CD14-positive monocyte (primary cell): ENCODE measurements around the gene RFXANK. TPM values are rescaled to one million over a fixed set of nuclear protein-coding genes. Genes with fewer than 3 reads are reported as not detected.

ENCODE experiments used
- DNase-seq, 3 donors: peaks; one replicate each; pipeline ENCODE4 v3.0.0-alpha.2; 2011 to 2022
- H2AFZ ChIP-seq: 2 replicates; pipeline ENCODE4 v1.6.0; 2012; ENCODE audit warnings: mild to moderate bottlenecking, low read depth, low read length, inconsistent platforms; ENCODE audit not compliant: insufficient read depth, poor library complexity, severe bottlenecking
- H3K27ac ChIP-seq, 2 donors: 1 replicate in 1 of 2; 2 replicates in 1 of 2; pipeline ENCODE4 v1.5.1; 2012 to 2013; ENCODE audit warnings: low read length in 2 of 2, control low read depth in 1 of 2, inconsistent platforms in 1 of 2, low read depth in 1 of 2, mild to moderate bottlenecking in 1 of 2
- H3K27me3 ChIP-seq, 2 donors: one replicate each; pipeline versions ENCODE4 v1.6.0 to v1.6.1; 2011 to 2013; ENCODE audit warnings: low read length in 2 of 2; ENCODE audit not compliant: control insufficient read depth in 2 of 2, insufficient read depth in 2 of 2
- H3K36me3 ChIP-seq, 2 donors: replicated peaks in 1 of 2; 1 replicate in 1 of 2; 2 replicates in 1 of 2; pipeline versions ENCODE4 v1.5.1 to v1.6.1; 2012 to 2013; ENCODE audit warnings: low read length in 2 of 2, control low read depth in 1 of 2, inconsistent platforms in 1 of 2, mild to moderate bottlenecking in 1 of 2; ENCODE audit not compliant: insufficient read depth in 2 of 2, control insufficient read depth in 1 of 2
- H3K4me1 ChIP-seq, 2 donors: 1 replicate in 1 of 2; 2 replicates in 1 of 2; pipeline versions ENCODE4 v1.5.1 to v1.6.1; 2012 to 2013; ENCODE audit warnings: low read length in 2 of 2, control low read depth in 1 of 2, inconsistent platforms in 1 of 2, mild to moderate bottlenecking in 1 of 2, moderate library complexity in 1 of 2; ENCODE audit not compliant: insufficient read depth in 2 of 2, control insufficient read depth in 1 of 2
- H3K4me2 ChIP-seq: replicated peaks from 2 replicates; pipeline ENCODE3; 2012; ENCODE audit warnings: low read length, moderate library complexity, mild to moderate bottlenecking; ENCODE audit not compliant: poor library complexity, severe bottlenecking; ENCODE audit errors: extremely low read depth
- H3K4me3 ChIP-seq, 3 experiments: fragments of 200-600 bp in 1 of 3; sonication (generic) in 1 of 3; replicated peaks in 1 of 3; 1 replicate in 2 of 3; 2 replicates in 1 of 3; pipeline ENCODE4 v1.5.1; 2011 to 2013; ENCODE audit warnings: low read length in 3 of 3, mild to moderate bottlenecking in 3 of 3, control low read depth in 2 of 3, low read depth in 2 of 3, inconsistent platforms in 1 of 3, moderate library complexity in 1 of 3
- H3K79me2 ChIP-seq: 2 replicates; pipeline ENCODE4 v1.6.0; 2012; ENCODE audit warnings: mild to moderate bottlenecking, control low read depth, inconsistent platforms, low read length, moderate library complexity; ENCODE audit not compliant: insufficient read depth
- H3K9ac ChIP-seq: 2 replicates; pipeline ENCODE4 v1.6.0; 2017; ENCODE audit warnings: low read length, mild to moderate bottlenecking; ENCODE audit not compliant: insufficient read depth, poor library complexity, severe bottlenecking
- H3K9me3 ChIP-seq, 2 donors: replicated peaks in 1 of 2; 1 replicate in 1 of 2; 2 replicates in 1 of 2; pipeline versions ENCODE4 v1.5.1 to v1.6.1; 2012 to 2013; ENCODE audit warnings: low read length in 2 of 2, control low read depth in 1 of 2; ENCODE audit not compliant: control insufficient read depth in 1 of 2, insufficient read depth in 1 of 2
- H4K20me1 ChIP-seq: 2 replicates; pipeline ENCODE4 v1.6.0; 2012; ENCODE audit warnings: mild to moderate bottlenecking, low read length, control low read depth, moderate library complexity; ENCODE audit not compliant: insufficient read depth
- H3K27ac Mint-ChIP-seq, 7 donors: one replicate each; pipeline ENCODE4 v1.8.0; 2020; ENCODE audit warnings: mild to moderate bottlenecking in 7 of 7, mixed read lengths in 7 of 7, moderate library complexity in 6 of 7, inconsistent platforms in 2 of 7
- H3K27me3 Mint-ChIP-seq, 3 donors: one replicate each; pipeline ENCODE4 v1.8.0; 2021 to 2022; ENCODE audit warnings: low read depth in 3 of 3, mild to moderate bottlenecking in 3 of 3, mixed read lengths in 3 of 3, moderate library complexity in 3 of 3, inconsistent platforms in 1 of 3
- H3K36me3 Mint-ChIP-seq, 2 donors: one replicate each; pipeline ENCODE4 v1.8.0; 2020; ENCODE audit warnings: mixed read lengths in 2 of 2, inconsistent platforms in 1 of 2, mild to moderate bottlenecking in 1 of 2
- H3K4me1 Mint-ChIP-seq: one replicate; pipeline ENCODE4 v1.8.0; 2020; ENCODE audit warnings: mild to moderate bottlenecking, mixed read lengths
- H3K4me3 Mint-ChIP-seq, 2 donors: one replicate each; pipeline ENCODE4 v1.8.0; 2020; ENCODE audit warnings: mild to moderate bottlenecking in 2 of 2, mixed read lengths in 2 of 2, moderate library complexity in 1 of 2
- H3K9me3 Mint-ChIP-seq, 7 donors: one replicate each; pipeline ENCODE4 v1.8.0; 2020 to 2022; ENCODE audit warnings: mixed read lengths in 7 of 7, mild to moderate bottlenecking in 6 of 7, moderate library complexity in 6 of 7, inconsistent platforms in 2 of 7
- CTCF ChIP-seq: fragments of 200-600 bp; IDR thresholded peaks from one replicate; pipeline ENCODE4 v1.8.0; 2022; ENCODE audit warnings: antibody characterized with exemption, mild to moderate bottlenecking
- WGBS: methylation state at CpG from one replicate; pipeline ENCODE4 v1.1.5; 2013; ENCODE audit warnings: missing lambda C conversion rate; ENCODE audit not compliant: insufficient coverage; 5-methylcytosine and 5-hydroxymethylcytosine counted together
- intact Hi-C, 2 donors: fragments of 100-400 bp; cut with micrococcal nuclease; formaldehyde crosslinking; loops; one replicate each; pipeline versions ENCODE4 v1.15.0 to v1.15.1; 2023
- polyA plus RNA-seq, 3 donors: library from polyadenylated mRNA; depleted of rRNA in 1 of 3; unstranded in 2 of 3; stranded (reverse) in 1 of 3; fragments of 300-500 nt in 2 of 3; fragments of >200 nt in 1 of 3; fragmentation: Illumina TruSeq in 2 of 3; gene quantifications; 1 replicate in 2 of 3; 2 replicates in 1 of 3; pipeline ENCODE4 v1.2.3, GENCODE V29; 2012 to 2021

Gene RFXANK
- polyA plus RNA-seq, 3 donors: 62.2 to 98.2 (median 66.6) TPM

GRCh38 chr19:19176950-19177349, 15.1 kb upstream of the RFXANK start:
- WGBS: 93% methylated on average over 3 of the region's 8 CpGs
- H3K4me3 ChIP-seq: no peak overlapping the region
- no peak for TF ChIP-seq CTCF
- H3K27ac Mint-ChIP-seq: no peak overlapping the region
- no peak overlapping the region for H3K27ac ChIP-seq
- no peaks in the 10 kb centered on the region for H3K9me3 ChIP-seq
- no peaks in the 10 kb centered on the region for H3K27me3 ChIP-seq
- no peak overlapping the region for H3K4me3 Mint-ChIP-seq
- no peaks in the 10 kb centered on the region for H3K79me2 ChIP-seq
- no peak overlapping the region for H3K9ac ChIP-seq
- intact Hi-C loops: no loop called here
- peaks cover 6% of the 10 kb centered on the region for H3K4me1 Mint-ChIP-seq
- H3K36me3 Mint-ChIP-seq: peaks cover 36 to 67% of the 10 kb centered on the region in 2 donors
- peaks cover 4 to 5% of the 10 kb centered on the region in 2 donors for H3K4me1 ChIP-seq
- no peak overlapping the region for H3K4me2 ChIP-seq
- H3K36me3 ChIP-seq: peaks cover 37 to 62% of the 10 kb centered on the region in 2 donors
- DNase-seq: no peak
- H3K27me3 Mint-ChIP-seq: no peaks in the 10 kb centered on the region
- H3K9me3 Mint-ChIP-seq: peaks cover 0 to 3% (median 0%) of the 10 kb centered on the region in 7 donors
- peaks cover 19% of the 10 kb centered on the region for H4K20me1 ChIP-seq
- H2AFZ ChIP-seq: no peak overlapping the region

DNA sequence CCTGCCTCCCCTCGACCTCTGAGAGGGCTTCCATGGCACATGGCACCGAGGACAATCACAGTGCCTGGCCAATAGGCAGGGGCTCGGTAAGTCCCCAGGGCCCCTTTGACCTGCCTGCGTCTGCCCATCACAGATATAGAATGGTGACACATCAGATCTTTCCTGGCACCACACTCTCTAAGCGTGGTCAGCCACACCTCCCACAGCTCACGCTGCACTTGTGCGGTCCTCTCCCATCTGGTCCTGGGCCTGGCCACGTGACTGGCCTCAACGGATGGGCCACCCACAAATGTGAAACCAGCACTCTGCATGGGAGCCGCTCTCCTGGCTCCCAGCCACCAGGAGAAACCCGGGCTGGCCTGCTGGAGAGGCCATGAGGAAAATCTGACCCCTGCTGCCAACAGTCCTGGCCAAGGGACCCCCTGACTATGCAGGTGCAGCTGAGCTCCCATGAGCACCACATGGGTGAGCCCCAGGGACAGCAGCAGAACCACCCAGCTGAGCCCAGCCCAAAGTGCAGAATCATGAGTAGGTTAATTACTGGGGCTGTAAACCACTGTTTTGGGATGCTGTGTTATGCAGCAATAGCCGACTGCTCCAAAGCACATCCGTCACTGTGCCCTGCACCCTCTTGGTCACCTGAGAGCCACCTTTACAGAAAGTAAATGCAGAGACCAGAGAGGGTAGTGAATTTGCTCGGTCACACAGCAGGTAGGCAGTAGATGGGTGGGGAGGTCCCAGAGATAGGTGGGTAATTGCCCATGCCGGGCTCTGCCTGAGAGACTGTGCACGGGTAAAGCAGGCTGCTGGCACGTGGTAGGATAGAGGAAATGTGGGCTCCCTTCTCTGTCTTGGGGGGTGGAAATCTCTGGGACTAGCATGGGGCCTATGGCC, 12.3 kb upstream of the RFXANK start:
- no peak for TF ChIP-seq CTCF
- H3K4me3 Mint-ChIP-seq: no peak overlapping the region
- no peak for DNase-seq
- Histone ChIP-seq H3K4me2 (no peak overlapping the region), H3K9ac (no peak overlapping the region), H3K27me3 (no peaks in the 10 kb centered on the region), H3K9me3 (no peaks in the 10 kb centered on the region), H3K36me3 (peaks cover 50 to 76% of the 10 kb centered on the region in 2 donors), H3K79me2 (peaks cover 1% of the 10 kb centered on the region), H3K4me1 (no peaks in the 10 kb centered on the region), H4K20me1 (peaks cover 16% of the 10 kb centered on the region), H3K27ac (no peak overlapping the region), H2AFZ (no peak overlapping the region), H3K4me3 (no peak overlapping the region)
- WGBS: 91% methylated on average over 15 of the region's 17 CpGs
- intact Hi-C loops: no loop called here
- H3K27ac Mint-ChIP-seq: peak overlapping the region in 1 of 7 donors; percentile 2
- H3K9me3 Mint-ChIP-seq: peaks cover 0 to 3% (median 0%) of the 10 kb centered on the region in 7 donors
- no peaks in the 10 kb centered on the region for H3K27me3 Mint-ChIP-seq
- peaks cover 50 to 80% of the 10 kb centered on the region in 2 donors for H3K36me3 Mint-ChIP-seq
- no peaks in the 10 kb centered on the region for H3K4me1 Mint-ChIP-seq
